GM18505 (cell line): ENCODE measurements around the gene GZMM.

Experiments used
- ATAC-seq: cut with Tn5 transposase; IDR thresholded peaks from one replicate; pipeline ENCODE4 v1.9.1; 2021; ENCODE audit not compliant: unreplicated experiment
- POLR2A ChIP-seq: IDR thresholded peaks from 4 replicates; pipeline ENCODE4 v1.6.1; 2011; ENCODE audit warnings: borderline replicate concordance; ENCODE audit not compliant: insufficient read depth, insufficient read length; ENCODE audit errors: extremely low read depth

The GZMM gene

GRCh38 chr19:535017-535835 lies 8.6 kb upstream of the GZMM start:
- ATAC-seq, result no peak
- no peak for TF ChIP-seq POLR2A

GRCh38 chr19:536031-536880 lies 7.6 kb upstream of the GZMM start:
- ATAC-seq, result no peak
- no peak for TF ChIP-seq POLR2A

- TF ChIP-seq POLR2A, result no peak
- no peak for ATAC-seq
Observed at GRCh38 chr19:536881-537404, 6.9 kb upstream of the GZMM start.

GRCh38 chr19:538641-539428 lies 5.0 kb upstream of the GZMM start:
- no peak for TF ChIP-seq POLR2A
- ATAC-seq, result no peak

GRCh38 chr19:539429-540030 lies 4.3 kb upstream of the GZMM start:
- TF ChIP-seq POLR2A, result no peak
- no peak for ATAC-seq

GRCh38 chr19:540867-541637 lies 2.8 kb upstream of the GZMM start:
- ATAC-seq, result no peak
- no peak for TF ChIP-seq POLR2A

GRCh38 chr19:541699-542098 lies 2.2 kb upstream of the GZMM start:
- no peak for ATAC-seq

GRCh38 chr19:542173-542866 lies 1.5 kb upstream of the GZMM start:
- ATAC-seq, result no peak
- no peak for TF ChIP-seq POLR2A

More at GRCh38 chr19:541699-542098, 2.2 kb upstream of the GZMM start:
- TF ChIP-seq POLR2A, result no peak

- no peak for ATAC-seq
- no peak for TF ChIP-seq POLR2A
Observed at GRCh38 chr19:547117-547516, 3.3 kb downstream of the GZMM start.

GRCh38 chr19:547836-548720 lies 4.2 kb downstream of the GZMM start:
- ATAC-seq, result no peak
- TF ChIP-seq POLR2A, result no peak
